H9 (cell line): ENCODE results near the gene VAPA. TPM values are rescaled to one million over a fixed set of nuclear protein-coding genes. Genes with fewer than 3 reads are reported as not detected.

Experiments used
- DNase-seq: peaks from one replicate; pipeline ENCODE4 v3.0.0-alpha.2; 2017
- H2AFZ ChIP-seq: one replicate; pipeline ENCODE4 v1.6.1; 2013; ENCODE audit warnings: mild to moderate bottlenecking, low read length, control low read depth, moderate library complexity
- H2AK5ac ChIP-seq: 2 replicates; pipeline ENCODE4 v1.6.1; 2013; ENCODE audit warnings: low read length, control low read depth, mixed read lengths; ENCODE audit not compliant: insufficient read length
- H2BK120ac ChIP-seq: one replicate; pipeline ENCODE4 v1.6.1; 2013; ENCODE audit warnings: low read depth, mild to moderate bottlenecking, low read length, control low read depth, inconsistent platforms; ENCODE audit not compliant: poor library complexity, severe bottlenecking
- H2BK12ac ChIP-seq: 2 replicates; pipeline ENCODE4 v1.6.1; 2013; ENCODE audit warnings: low read length, control low read depth, mixed read lengths, low read depth; ENCODE audit not compliant: insufficient read length
- H2BK15ac ChIP-seq: 2 replicates; pipeline ENCODE4 v1.6.1; 2013; ENCODE audit warnings: low read depth, low read length, control low read depth
- H2BK20ac ChIP-seq: one replicate; pipeline ENCODE4 v1.6.1; 2013; ENCODE audit warnings: low read depth, mild to moderate bottlenecking, low read length, control low read depth, inconsistent platforms; ENCODE audit not compliant: poor library complexity, severe bottlenecking
- H2BK5ac ChIP-seq: 2 replicates; pipeline ENCODE4 v1.6.1; 2013; ENCODE audit warnings: low read length, control low read depth, mixed read lengths; ENCODE audit not compliant: insufficient read length
- H3K14ac ChIP-seq: 2 replicates; pipeline ENCODE4 v1.6.1; 2013; ENCODE audit warnings: low read length, control low read depth; ENCODE audit not compliant: insufficient read depth
- H3K18ac ChIP-seq: 2 replicates; pipeline ENCODE4 v1.6.1; 2013; ENCODE audit warnings: low read depth, mild to moderate bottlenecking, mixed read lengths, low read length, control low read depth; ENCODE audit not compliant: insufficient read length
- H3K23ac ChIP-seq: 2 replicates; pipeline ENCODE4 v1.6.1; 2013; ENCODE audit warnings: low read length, control low read depth, mixed read lengths, low read depth; ENCODE audit not compliant: insufficient read length
- H3K23me2 ChIP-seq: 2 replicates; pipeline ENCODE4 v1.6.1; 2013; ENCODE audit warnings: low read depth, mild to moderate bottlenecking, mixed read lengths, low read length, control low read depth; ENCODE audit not compliant: insufficient read length, poor library complexity, severe bottlenecking
- H3K27ac ChIP-seq: 2 replicates; pipeline ENCODE4 v1.5.1; 2013; ENCODE audit warnings: low read length, control low read depth, mixed read lengths, low read depth; ENCODE audit not compliant: insufficient read length
- H3K27me3 ChIP-seq: 2 replicates; pipeline ENCODE4 v1.6.1; 2013; ENCODE audit warnings: low read length, control low read depth, inconsistent platforms; ENCODE audit not compliant: insufficient read depth
- H3K4ac ChIP-seq: 2 replicates; pipeline ENCODE4 v1.6.1; 2013; ENCODE audit warnings: low read depth, mild to moderate bottlenecking, control low read depth, inconsistent platforms, low read length, moderate library complexity
- H3K4me1 ChIP-seq: 2 replicates; pipeline ENCODE4 v1.6.1; 2013; ENCODE audit warnings: low read length, control low read depth, inconsistent platforms; ENCODE audit not compliant: insufficient read depth
- H3K4me2 ChIP-seq: 2 replicates; pipeline ENCODE4 v1.6.1; 2013; ENCODE audit warnings: low read length, control low read depth, mixed read lengths; ENCODE audit not compliant: insufficient read length, insufficient read depth
- H3K56ac ChIP-seq: 2 replicates; pipeline ENCODE4 v1.6.1; 2013; ENCODE audit warnings: low read depth, mild to moderate bottlenecking, mixed read lengths, low read length, control low read depth; ENCODE audit not compliant: insufficient read length
- H3K79me1 ChIP-seq: 2 replicates; pipeline ENCODE4 v1.6.1; 2013; ENCODE audit warnings: low read depth, mild to moderate bottlenecking, moderate library complexity, low read length, control low read depth, inconsistent platforms; ENCODE audit not compliant: insufficient read depth, poor library complexity, severe bottlenecking
- H3K79me2 ChIP-seq: 2 replicates; pipeline ENCODE4 v1.6.1; 2013; ENCODE audit warnings: low read length, control low read depth, inconsistent platforms; ENCODE audit not compliant: insufficient read depth
- H3K9ac ChIP-seq: 2 replicates; pipeline ENCODE4 v1.6.1; 2013; ENCODE audit warnings: low read length, control low read depth, mixed read lengths; ENCODE audit not compliant: insufficient read length; ENCODE audit errors: extremely low read depth
- H3K9me3 ChIP-seq: one replicate; pipeline ENCODE4 v1.6.1; 2013; ENCODE audit warnings: low read depth, low read length, inconsistent platforms; ENCODE audit not compliant: control insufficient read depth
- H3T11ph ChIP-seq: one replicate; pipeline ENCODE4 v1.6.1; 2013; ENCODE audit warnings: mild to moderate bottlenecking, low read length, control low read depth, inconsistent platforms
- H4K20me1 ChIP-seq: one replicate; pipeline ENCODE4 v1.6.1; 2013; ENCODE audit not compliant: control insufficient read depth, insufficient read length, insufficient read depth
- H4K5ac ChIP-seq: 2 replicates; pipeline ENCODE4 v1.6.1; 2013; ENCODE audit warnings: low read depth, mild to moderate bottlenecking, mixed read lengths, low read length, control low read depth; ENCODE audit not compliant: insufficient read length
- H4K8ac ChIP-seq: replicated peaks from 2 replicates; pipeline ENCODE4 v1.6.1; 2013; ENCODE audit warnings: low read length, control low read depth, mixed read lengths, low read depth; ENCODE audit not compliant: insufficient read length
- H4K91ac ChIP-seq: 2 replicates; pipeline ENCODE4 v1.6.1; 2013; ENCODE audit warnings: low read depth, mild to moderate bottlenecking, moderate library complexity, mixed read lengths, low read length, control low read depth; ENCODE audit not compliant: insufficient read length
- H3K27ac Mint-ChIP-seq, 3 experiments: 2 replicates in 2 of 3; 3 replicates in 1 of 3; pipeline ENCODE4 v1.8.0; 2020 to 2021; ENCODE audit warnings: mixed read lengths in 3 of 3, mild to moderate bottlenecking in 1 of 3, moderate library complexity in 1 of 3
- H3K27me3 Mint-ChIP-seq: 2 replicates; pipeline ENCODE4 v1.8.0; 2021; ENCODE audit warnings: low read depth, mild to moderate bottlenecking, moderate library complexity, mixed read lengths
- H3K36me3 Mint-ChIP-seq, 3 experiments: 2 replicates in 2 of 3; 3 replicates in 1 of 3; pipeline ENCODE4 v1.8.0; 2020 to 2021; ENCODE audit warnings: low read depth in 3 of 3, mixed read lengths in 3 of 3; ENCODE audit not compliant: insufficient read depth in 1 of 3
- H3K4me1 Mint-ChIP-seq, 2 experiments: 2 replicates each; pipeline ENCODE4 v1.8.0; 2020; ENCODE audit warnings: mixed read lengths in 2 of 2
- H3K4me3 Mint-ChIP-seq, 2 experiments: 2 replicates in 1 of 2; 3 replicates in 1 of 2; pipeline ENCODE4 v1.8.0; 2020 to 2021; ENCODE audit warnings: mild to moderate bottlenecking in 2 of 2, mixed read lengths in 2 of 2, moderate library complexity in 1 of 2
- H3K9me3 Mint-ChIP-seq, 2 experiments: 2 replicates in 1 of 2; 3 replicates in 1 of 2; pipeline ENCODE4 v1.8.0; 2020; ENCODE audit warnings: mild to moderate bottlenecking in 2 of 2, mixed read lengths in 2 of 2, moderate library complexity in 1 of 2
- CTCF ChIP-seq: fragments of 200-600 bp; sonication (generic); conservative IDR thresholded peaks from 3 replicates; pipeline ENCODE4 v1.8.0; 2021; ENCODE audit warnings: antibody characterized with exemption, mild to moderate bottlenecking
- WGBS: extraction: QIAGEN DNeasy Blood & Tissue Kit; methylation state at CpG from one replicate; pipeline ENCODE4 v1.1.7; 2013; ENCODE audit warnings: missing lambda C conversion rate, low lambda C conversion rate, mixed read lengths; ENCODE audit not compliant: insufficient read length; ENCODE audit errors: extremely low coverage; 5-methylcytosine and 5-hydroxymethylcytosine counted together
- total RNA-seq: library from RNA; stranded (reverse); gene quantifications from 2 replicates; pipeline ENCODE4 v1.2.1, GENCODE V29; 2021

The VAPA gene
- total RNA-seq, 1 experiment from 2014 or later, result 141 TPM

GRCh38 chr18:9974279-9974915 lies 60.6 kb downstream of the VAPA start:
- Histone ChIP-seq H3K9me3 (no peaks in the 10 kb centered on the region), H3K56ac (no peak overlapping the region), H2BK120ac (no peak overlapping the region), H3K4ac (no peak overlapping the region), H2AK5ac (no peak overlapping the region), H2BK12ac (no peak overlapping the region), H3K23me2 (no peaks in the 10 kb centered on the region), H3T11ph (no peak overlapping the region), H4K8ac (no peak overlapping the region), H2BK20ac (no peak overlapping the region), H4K20me1 (no peaks in the 10 kb centered on the region), H2BK15ac (no peak overlapping the region), H4K5ac (no peak overlapping the region), H3K18ac (no peak overlapping the region), H3K79me1 (no peaks in the 10 kb centered on the region), H3K27ac (no peak overlapping the region), H3K79me2 (no peaks in the 10 kb centered on the region), H4K91ac (no peak overlapping the region), H2BK5ac (no peak overlapping the region), H3K9ac (no peak overlapping the region), H3K4me2 (no peak overlapping the region), H2AFZ (no peak overlapping the region), H3K23ac (no peak overlapping the region), H3K14ac (no peak overlapping the region), H3K27me3 (no peaks in the 10 kb centered on the region), H3K4me1 (no peaks in the 10 kb centered on the region; the same call in 1 of the 2 replicates)
- peaks cover 2 to 7% of the 10 kb centered on the region in 2 experiments; a peak in 3 of 4 replicates for H3K4me1 Mint-ChIP-seq
- no peak for TF ChIP-seq CTCF
- H3K4me3 Mint-ChIP-seq, result no peak overlapping the region
- H3K27me3 Mint-ChIP-seq, result peaks cover 4% of the 10 kb centered on the region
- H3K36me3 Mint-ChIP-seq, result peaks cover 9 to 22% (median 15%) of the 10 kb centered on the region in 3 experiments
- DNase-seq, result no peak
- no peak overlapping the region for H3K27ac Mint-ChIP-seq
- H3K9me3 Mint-ChIP-seq, result peaks cover 37 to 47% of the 10 kb centered on the region in 2 experiments
- no CpG with 5 or more reads among the region's 2 CpGs for WGBS
